GM23338 (cell line): Measurements from ENCODE around the gene PBXIP1. TPM values are rescaled to one million over a fixed set of nuclear protein-coding genes. Genes with fewer than 3 reads are reported as not detected.

Experiments used
- ATAC-seq: fragments of 200-7000 bp; cut with Tn5 transposase; 3 replicates; pipeline ENCODE4 v1.9.1; 2020
- DNase-seq: peaks from one replicate; pipeline ENCODE4 v3.0.0-alpha.2; 2015; ENCODE audit warnings: low spot score
- H2AFZ ChIP-seq: fragments of 200-600 bp; sonication (generic); 2 replicates; pipeline ENCODE4 v1.8.0; 2016; ENCODE audit warnings: antibody characterized with exemption, mild to moderate bottlenecking, moderate library complexity
- H3F3A ChIP-seq: fragments of 200-600 bp; sonication (generic); replicated peaks from 2 replicates; pipeline ENCODE4 v1.8.0; 2017; ENCODE audit warnings: antibody characterized with exemption, mixed run types, low read depth
- H3K27ac ChIP-seq: fragments of 200-600 bp; sonication (generic); 2 replicates; pipeline ENCODE4 v1.6.1; 2016; ENCODE audit warnings: low read depth
- H3K27me3 ChIP-seq: fragments of 200-600 bp; sonication (generic); 2 replicates; pipeline ENCODE4 v1.8.0; 2016; ENCODE audit warnings: mild to moderate bottlenecking, mixed run types, moderate library complexity; ENCODE audit not compliant: insufficient read depth
- H3K36me3 ChIP-seq: fragments of 200-600 bp; sonication (generic); 2 replicates; pipeline ENCODE4 v1.8.0; 2016; ENCODE audit warnings: mild to moderate bottlenecking; ENCODE audit not compliant: insufficient read depth
- H3K4me1 ChIP-seq: fragments of 200-600 bp; sonication (generic); 2 replicates; pipeline ENCODE4 v1.8.0; 2016; ENCODE audit warnings: mild to moderate bottlenecking, moderate library complexity; ENCODE audit not compliant: insufficient read depth
- H3K4me2 ChIP-seq: fragments of 200-600 bp; sonication (generic); 2 replicates; pipeline ENCODE4 v1.7.1; 2017; ENCODE audit warnings: mixed run types
- H3K4me3 ChIP-seq: fragments of 200-600 bp; sonication (generic); 2 replicates; pipeline ENCODE4 v1.6.1; 2016; ENCODE audit warnings: mixed run types
- H3K79me2 ChIP-seq: fragments of 200-600 bp; sonication (generic); replicated peaks from 2 replicates; pipeline ENCODE4 v1.8.0; 2017; ENCODE audit warnings: mild to moderate bottlenecking; ENCODE audit not compliant: insufficient read depth
- H3K9me2 ChIP-seq: fragments of 200-600 bp; sonication (generic); 2 replicates; pipeline ENCODE4 v1.8.0; 2017; ENCODE audit not compliant: insufficient read depth
- H4K20me1 ChIP-seq: fragments of 200-600 bp; sonication (generic); replicated peaks from 2 replicates; pipeline ENCODE4 v1.8.0; 2017; ENCODE audit warnings: mild to moderate bottlenecking; ENCODE audit not compliant: insufficient read depth
- H3K27ac Mint-ChIP-seq: 2 replicates; pipeline ENCODE4 v1.8.0; 2020; ENCODE audit warnings: inconsistent platforms, mild to moderate bottlenecking, moderate library complexity, mixed read lengths
- H3K27me3 Mint-ChIP-seq: 3 replicates; pipeline ENCODE4 v1.8.0; 2022; ENCODE audit warnings: low read depth, mild to moderate bottlenecking, moderate library complexity, mixed read lengths, inconsistent platforms; ENCODE audit not compliant: insufficient read depth, poor library complexity
- H3K36me3 Mint-ChIP-seq: 3 replicates; pipeline ENCODE4 v1.8.0; 2021; ENCODE audit warnings: low read depth, mild to moderate bottlenecking, inconsistent platforms, moderate library complexity, mixed read lengths
- H3K4me1 Mint-ChIP-seq: 3 replicates; pipeline ENCODE4 v1.8.0; 2020; ENCODE audit warnings: mild to moderate bottlenecking, inconsistent platforms, mixed read lengths
- H3K4me3 Mint-ChIP-seq: 3 replicates; pipeline ENCODE4 v1.8.0; 2021; ENCODE audit warnings: moderate library complexity, mild to moderate bottlenecking, inconsistent platforms, mixed read lengths
- H3K9me3 Mint-ChIP-seq: 3 replicates; pipeline ENCODE4 v1.8.0; 2020; ENCODE audit warnings: moderate library complexity, mild to moderate bottlenecking, inconsistent platforms, mixed read lengths
- CREB1 ChIP-seq: fragments of 250-450 bp; sonication (Bioruptor Pico); IDR thresholded peaks from 2 replicates; pipeline ENCODE4 v1.5.0; 2020; ENCODE audit warnings: low read depth, mild to moderate bottlenecking, moderate library complexity
- ETS1 ChIP-seq: IDR thresholded peaks from 2 replicates; pipeline ENCODE4 v1.6.1; 2016; ENCODE audit warnings: antibody characterized with exemption
- JUNB ChIP-seq: IDR thresholded peaks from one replicate; pipeline ENCODE4 v1.6.1; 2016; ENCODE audit warnings: antibody characterized with exemption; ENCODE audit not compliant: unreplicated experiment
- polyA plus RNA-seq: library from polyadenylated mRNA; unstranded; fragments of >200 nt; fragmentation: Nextera tagmentation; extraction: Ambion mirVana; gene quantifications from 2 replicates; pipeline ENCODE4 v1.2.1, GENCODE V29; 2016
- total RNA-seq: library from RNA; depleted of rRNA; stranded (reverse); fragments of >200 nt; shearing (Covaris generic); gene quantifications from 2 replicates; pipeline ENCODE4 v1.2.3, GENCODE V29; 2014
- TF ChIP-seq, protein P1 (sequence below): IDR thresholded peaks from one replicate; pipeline ENCODE4 v1.6.1; 2018; ENCODE audit warnings: antibody characterized with exemption; ENCODE audit not compliant: unreplicated experiment
- TF ChIP-seq, protein P2 (sequence below), 2 experiments: fragments of 200-600 bp in 1 of 2; sonication (generic) in 1 of 2; conservative IDR thresholded peaks; 2 replicates each; pipeline versions ENCODE4 v1.5.1 to v1.6.1; 2016 to 2017; ENCODE audit warnings: antibody characterized with exemption in 2 of 2, low read depth in 2 of 2, mild to moderate bottlenecking in 2 of 2, moderate library complexity in 1 of 2

PBXIP1 gene
- total and polyA plus RNA-seq, 2 experiments from 2014 or later: 7.0 to 31.8 TPM

- Mint-ChIP-seq H3K36me3 (no peaks in the 10 kb centered on the region), H3K4me1 (no peaks in the 10 kb centered on the region), H3K27ac (no peak overlapping the region), H3K9me3 (no peaks in the 10 kb centered on the region), H3K27me3 (peaks cover 2% of the 10 kb centered on the region), H3K4me3 (no peak overlapping the region)
- H4K20me1 ChIP-seq: no peaks in the 10 kb centered on the region
- ATAC-seq (no peak), DNase-seq (no peak)
- no peaks in the 10 kb centered on the region for H3K27me3 ChIP-seq
- no peaks in the 10 kb centered on the region for H3K36me3 ChIP-seq
- no peak overlapping the region for H2AFZ ChIP-seq
- no peak overlapping the region for H3K4me2 ChIP-seq
- no peak overlapping the region for H3K4me3 ChIP-seq
- no peaks in the 10 kb centered on the region for H3F3A ChIP-seq
- H3K9me2 ChIP-seq: no peaks in the 10 kb centered on the region
- no peaks in the 10 kb centered on the region for H3K79me2 ChIP-seq
- no peak overlapping the region for H3K27ac ChIP-seq
- no peaks in the 10 kb centered on the region for H3K4me1 ChIP-seq
- TF ChIP-seq, protein P1, sequence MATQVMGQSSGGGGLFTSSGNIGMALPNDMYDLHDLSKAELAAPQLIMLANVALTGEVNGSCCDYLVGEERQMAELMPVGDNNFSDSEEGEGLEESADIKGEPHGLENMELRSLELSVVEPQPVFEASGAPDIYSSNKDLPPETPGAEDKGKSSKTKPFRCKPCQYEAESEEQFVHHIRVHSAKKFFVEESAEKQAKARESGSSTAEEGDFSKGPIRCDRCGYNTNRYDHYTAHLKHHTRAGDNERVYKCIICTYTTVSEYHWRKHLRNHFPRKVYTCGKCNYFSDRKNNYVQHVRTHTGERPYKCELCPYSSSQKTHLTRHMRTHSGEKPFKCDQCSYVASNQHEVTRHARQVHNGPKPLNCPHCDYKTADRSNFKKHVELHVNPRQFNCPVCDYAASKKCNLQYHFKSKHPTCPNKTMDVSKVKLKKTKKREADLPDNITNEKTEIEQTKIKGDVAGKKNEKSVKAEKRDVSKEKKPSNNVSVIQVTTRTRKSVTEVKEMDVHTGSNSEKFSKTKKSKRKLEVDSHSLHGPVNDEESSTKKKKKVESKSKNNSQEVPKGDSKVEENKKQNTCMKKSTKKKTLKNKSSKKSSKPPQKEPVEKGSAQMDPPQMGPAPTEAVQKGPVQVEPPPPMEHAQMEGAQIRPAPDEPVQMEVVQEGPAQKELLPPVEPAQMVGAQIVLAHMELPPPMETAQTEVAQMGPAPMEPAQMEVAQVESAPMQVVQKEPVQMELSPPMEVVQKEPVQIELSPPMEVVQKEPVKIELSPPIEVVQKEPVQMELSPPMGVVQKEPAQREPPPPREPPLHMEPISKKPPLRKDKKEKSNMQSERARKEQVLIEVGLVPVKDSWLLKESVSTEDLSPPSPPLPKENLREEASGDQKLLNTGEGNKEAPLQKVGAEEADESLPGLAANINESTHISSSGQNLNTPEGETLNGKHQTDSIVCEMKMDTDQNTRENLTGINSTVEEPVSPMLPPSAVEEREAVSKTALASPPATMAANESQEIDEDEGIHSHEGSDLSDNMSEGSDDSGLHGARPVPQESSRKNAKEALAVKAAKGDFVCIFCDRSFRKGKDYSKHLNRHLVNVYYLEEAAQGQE: no peak
These were observed 56.9 kb downstream of the PBXIP1 start for GRCh38 chr1:154899041-154899440.

DNA sequence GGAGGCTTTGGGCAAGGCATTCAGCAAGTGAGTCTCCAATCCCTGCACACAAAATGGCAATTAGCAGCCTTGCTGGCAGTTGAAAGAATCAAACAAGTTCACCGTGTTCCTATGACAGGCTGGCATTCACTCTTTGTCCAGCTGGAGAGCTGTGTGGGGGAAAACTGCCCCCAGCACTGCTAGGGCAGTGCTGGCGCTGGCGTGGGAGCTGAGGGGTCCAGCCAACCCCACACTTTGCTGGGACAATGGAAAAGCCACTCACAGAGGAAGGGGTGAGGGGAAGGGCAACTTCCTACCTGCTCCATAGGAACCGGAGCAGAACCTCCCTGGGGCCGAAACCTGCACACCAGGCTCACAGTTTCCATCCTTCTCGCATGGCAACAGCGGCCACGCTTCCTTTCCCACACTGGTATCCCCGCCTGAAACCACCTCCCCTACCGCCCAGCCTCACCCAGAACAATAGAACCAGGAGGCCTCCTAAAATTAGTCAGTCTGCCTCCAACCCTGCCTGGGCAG is 59.1 kb downstream of the PBXIP1 start:
- Mint-ChIP-seq H3K36me3 (no peaks in the 10 kb centered on the region), H3K4me1 (no peaks in the 10 kb centered on the region), H3K9me3 (no peaks in the 10 kb centered on the region), H3K27ac (no peak overlapping the region), H3K4me3 (no peak overlapping the region), H3K27me3 (peaks cover 2% of the 10 kb centered on the region)
- DNase-seq (no peak), ATAC-seq (no peak)
- Histone ChIP-seq H3K79me2 (no peaks in the 10 kb centered on the region), H3K27me3 (no peaks in the 10 kb centered on the region), H3K9me2 (no peaks in the 10 kb centered on the region), H2AFZ (peak overlapping the region; percentile 18; the same call in 1 of the 2 replicates), H4K20me1 (no peaks in the 10 kb centered on the region), H3K4me2 (no peak overlapping the region), H3K36me3 (no peaks in the 10 kb centered on the region), H3F3A (no peaks in the 10 kb centered on the region), H3K4me1 (no peaks in the 10 kb centered on the region), H3K4me3 (no peak overlapping the region), H3K27ac (no peak overlapping the region)
- TF ChIP-seq CREB1 (CRISPR knock-in tag): no peak
- TF ChIP-seq, protein P2, sequence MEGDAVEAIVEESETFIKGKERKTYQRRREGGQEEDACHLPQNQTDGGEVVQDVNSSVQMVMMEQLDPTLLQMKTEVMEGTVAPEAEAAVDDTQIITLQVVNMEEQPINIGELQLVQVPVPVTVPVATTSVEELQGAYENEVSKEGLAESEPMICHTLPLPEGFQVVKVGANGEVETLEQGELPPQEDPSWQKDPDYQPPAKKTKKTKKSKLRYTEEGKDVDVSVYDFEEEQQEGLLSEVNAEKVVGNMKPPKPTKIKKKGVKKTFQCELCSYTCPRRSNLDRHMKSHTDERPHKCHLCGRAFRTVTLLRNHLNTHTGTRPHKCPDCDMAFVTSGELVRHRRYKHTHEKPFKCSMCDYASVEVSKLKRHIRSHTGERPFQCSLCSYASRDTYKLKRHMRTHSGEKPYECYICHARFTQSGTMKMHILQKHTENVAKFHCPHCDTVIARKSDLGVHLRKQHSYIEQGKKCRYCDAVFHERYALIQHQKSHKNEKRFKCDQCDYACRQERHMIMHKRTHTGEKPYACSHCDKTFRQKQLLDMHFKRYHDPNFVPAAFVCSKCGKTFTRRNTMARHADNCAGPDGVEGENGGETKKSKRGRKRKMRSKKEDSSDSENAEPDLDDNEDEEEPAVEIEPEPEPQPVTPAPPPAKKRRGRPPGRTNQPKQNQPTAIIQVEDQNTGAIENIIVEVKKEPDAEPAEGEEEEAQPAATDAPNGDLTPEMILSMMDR (conservative IDR thresholded peaks at IDR 0.05; ENCODE audit: low read depth in 2 of 2): no peak
- TF ChIP-seq ETS1: no peak
- TF ChIP-seq JUNB: no peak
